KMS-11 (cell line): ENCODE measurements around the gene CCDC177.
"Not testable (repeated sequence)": the region's sequence is repeated elsewhere in the genome, so short reads cannot be mapped to it uniquely, and the experiment has no call there.

Source experiments
- H2AFZ ChIP-seq: fragments of 200-600 bp; sonication (generic); 2 replicates; pipeline ENCODE4 v1.6.1; 2016; ENCODE audit warnings: antibody characterized with exemption, mixed run types, low read depth
- H3K27ac ChIP-seq: fragments of 200-600 bp; sonication (generic); 2 replicates; pipeline ENCODE4 v1.6.1; 2016; ENCODE audit warnings: mild to moderate bottlenecking, mixed run types
- H3K27me3 ChIP-seq: fragments of 200-600 bp; sonication (generic); 2 replicates; pipeline ENCODE4 v1.6.1; 2017; ENCODE audit warnings: mild to moderate bottlenecking, low read depth, mixed run types, moderate library complexity; ENCODE audit not compliant: insufficient read depth
- H3K36me3 ChIP-seq: fragments of 200-600 bp; sonication (generic); 2 replicates; pipeline ENCODE4 v1.6.1; 2017; ENCODE audit warnings: mild to moderate bottlenecking, mixed run types; ENCODE audit not compliant: insufficient read depth
- H3K4me1 ChIP-seq: fragments of 200-600 bp; sonication (generic); 2 replicates; pipeline ENCODE4 v1.6.1; 2016; ENCODE audit warnings: mild to moderate bottlenecking, low read depth, mixed run types; ENCODE audit not compliant: poor library complexity, severe bottlenecking
- H3K4me2 ChIP-seq: fragments of 200-600 bp; sonication (generic); 2 replicates; pipeline ENCODE4 v1.7.0; 2016; ENCODE audit warnings: mild to moderate bottlenecking, mixed run types
- H3K4me3 ChIP-seq: fragments of 200-600 bp; sonication (generic); IDR thresholded peaks from 2 replicates; pipeline ENCODE4 v1.6.1; 2017; ENCODE audit warnings: low read depth, low read length, mixed read lengths; ENCODE audit not compliant: insufficient read depth
- H3K79me2 ChIP-seq: fragments of 200-600 bp; sonication (generic); 2 replicates; pipeline ENCODE4 v1.6.1; 2016; ENCODE audit warnings: low read depth, mixed run types; ENCODE audit not compliant: insufficient read depth
- H3K9ac ChIP-seq: fragments of 200-600 bp; sonication (generic); 2 replicates; pipeline ENCODE4 v1.6.1; 2016; ENCODE audit warnings: mild to moderate bottlenecking, mixed run types
- H4K20me1 ChIP-seq: fragments of 200-600 bp; sonication (generic); 2 replicates; pipeline ENCODE4 v1.6.1; 2016; ENCODE audit warnings: mild to moderate bottlenecking, mixed run types; ENCODE audit not compliant: insufficient read depth
- CTCF ChIP-seq: fragments of 200-600 bp; sonication (generic); conservative IDR thresholded peaks from 2 replicates; pipeline ENCODE4 v1.6.1; 2017; ENCODE audit warnings: low read depth, mild to moderate bottlenecking, antibody characterized with exemption, low read length, moderate library complexity, mixed read lengths

The CCDC177 gene

GRCh38 chr14:69606258-69607184 is 31.9 kb upstream of the CCDC177 start:
- Histone ChIP-seq H3K79me2 (no peaks in the 10 kb centered on the region), H3K36me3 (no peaks in the 10 kb centered on the region), H3K27me3 (no peaks in the 10 kb centered on the region), H3K9ac (no peak overlapping the region), H3K4me3 (no peak overlapping the region), H2AFZ (no peak overlapping the region), H4K20me1 (no peaks in the 10 kb centered on the region), H3K27ac (no peak overlapping the region), H3K4me2 (no peak overlapping the region), H3K4me1 (peaks cover 10% of the 10 kb centered on the region)
- TF ChIP-seq CTCF = no peak

- no peak overlapping the region for H3K4me3 ChIP-seq
Measured at GRCh38 chr14:69605738-69606137, 31.1 kb upstream of the CCDC177 start.

GRCh38 chr14:69600304-69600891 is 25.7 kb upstream of the CCDC177 start:
- Histone ChIP-seq H3K36me3 (no peaks in the 10 kb centered on the region), H3K9ac (no peak overlapping the region)

More at GRCh38 chr14:69605738-69606137, 31.1 kb upstream of the CCDC177 start:
- no peaks in the 10 kb centered on the region for H3K79me2 ChIP-seq
- peaks cover 9% of the 10 kb centered on the region for H3K4me1 ChIP-seq
- H3K36me3 ChIP-seq = no peaks in the 10 kb centered on the region
- H3K9ac ChIP-seq = no peak overlapping the region
- no peak overlapping the region for H3K4me2 ChIP-seq
- no peaks in the 10 kb centered on the region for H4K20me1 ChIP-seq
- no peak overlapping the region for H2AFZ ChIP-seq
- TF ChIP-seq CTCF = no peak
- no peak overlapping the region for H3K27ac ChIP-seq
- H3K27me3 ChIP-seq = no peaks in the 10 kb centered on the region

GRCh38 chr14:69599431-69599830 is 24.8 kb upstream of the CCDC177 start:
- H3K27me3 ChIP-seq, H2AFZ ChIP-seq, H3K4me1 ChIP-seq, H3K36me3 ChIP-seq, H3K4me3 ChIP-seq, H4K20me1 ChIP-seq, H3K4me2 ChIP-seq, H3K9ac ChIP-seq, H3K79me2 ChIP-seq, H3K27ac ChIP-seq: not testable (repeated sequence)

More at GRCh38 chr14:69600304-69600891, 25.7 kb upstream of the CCDC177 start:
- no peak overlapping the region for H3K4me2 ChIP-seq
- no peak overlapping the region for H3K4me3 ChIP-seq
- H3K27ac ChIP-seq = no peak overlapping the region
- no peaks in the 10 kb centered on the region for H3K79me2 ChIP-seq
- H3K27me3 ChIP-seq = no peaks in the 10 kb centered on the region
- no peaks in the 10 kb centered on the region for H3K4me1 ChIP-seq
- TF ChIP-seq CTCF = no peak
- no peak overlapping the region for H2AFZ ChIP-seq
- H4K20me1 ChIP-seq = no peaks in the 10 kb centered on the region

- Histone ChIP-seq H2AFZ (no peak overlapping the region), H3K27ac (no peak overlapping the region), H3K9ac (no peak overlapping the region), H3K4me3 (no peak overlapping the region), H4K20me1 (no peaks in the 10 kb centered on the region), H3K79me2 (no peaks in the 10 kb centered on the region), H3K4me1 (no peaks in the 10 kb centered on the region), H3K4me2 (no peak overlapping the region), H3K36me3 (no peaks in the 10 kb centered on the region), H3K27me3 (no peaks in the 10 kb centered on the region)
- no peak for TF ChIP-seq CTCF
Measured at GRCh38 chr14:69595336-69595735, 20.7 kb upstream of the CCDC177 start.
